Endothelial cell of umbilical vein (primary cell): ENCODE measurements around the gene ADGRD1.

ENCODE experiments used
- POLR2A ChIP-seq: IDR thresholded peaks from 2 replicates; pipeline ENCODE4 v1.6.1; 2012; ENCODE audit warnings: low read depth, mild to moderate bottlenecking, control low read depth, low read length
- TF ChIP-seq, protein P1 (sequence below): IDR thresholded peaks from 2 replicates; pipeline ENCODE4 v1.6.1; 2011; ENCODE audit not compliant: insufficient read depth, insufficient read length

DNA sequence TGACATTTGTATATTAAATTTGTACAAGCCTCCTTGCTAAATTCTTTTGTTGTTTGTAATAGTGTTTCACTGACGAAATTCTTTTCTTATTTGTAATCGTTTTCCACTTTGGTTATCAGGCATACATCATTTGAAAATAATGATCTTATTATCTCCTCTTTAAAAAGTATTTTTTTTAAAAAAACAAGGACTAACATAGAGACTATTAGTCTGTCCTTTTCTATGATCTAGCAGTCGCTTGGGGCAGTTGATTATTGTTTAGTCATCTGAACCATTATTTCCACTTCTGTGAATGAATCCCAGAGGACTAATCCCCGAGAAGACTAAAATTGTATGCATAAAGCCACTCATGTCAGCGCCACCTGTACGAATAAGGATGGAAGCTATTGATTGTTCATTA lies 11.5 kb downstream of the ADGRD1 start:
- TF ChIP-seq, protein P1, sequence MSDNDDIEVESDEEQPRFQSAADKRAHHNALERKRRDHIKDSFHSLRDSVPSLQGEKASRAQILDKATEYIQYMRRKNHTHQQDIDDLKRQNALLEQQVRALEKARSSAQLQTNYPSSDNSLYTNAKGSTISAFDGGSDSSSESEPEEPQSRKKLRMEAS: no peak
- TF ChIP-seq POLR2A: no peak
